Measurements from ENCODE around the gene SYT11. TPM values are rescaled to one million over a fixed set of nuclear protein-coding genes. Genes with fewer than 3 reads are reported as not detected.
"Not testable (repeated sequence)": the region's sequence is repeated elsewhere in the genome, so short reads cannot be mapped to it uniquely, and the experiment has no call there.

The SYT11 gene, protein sequence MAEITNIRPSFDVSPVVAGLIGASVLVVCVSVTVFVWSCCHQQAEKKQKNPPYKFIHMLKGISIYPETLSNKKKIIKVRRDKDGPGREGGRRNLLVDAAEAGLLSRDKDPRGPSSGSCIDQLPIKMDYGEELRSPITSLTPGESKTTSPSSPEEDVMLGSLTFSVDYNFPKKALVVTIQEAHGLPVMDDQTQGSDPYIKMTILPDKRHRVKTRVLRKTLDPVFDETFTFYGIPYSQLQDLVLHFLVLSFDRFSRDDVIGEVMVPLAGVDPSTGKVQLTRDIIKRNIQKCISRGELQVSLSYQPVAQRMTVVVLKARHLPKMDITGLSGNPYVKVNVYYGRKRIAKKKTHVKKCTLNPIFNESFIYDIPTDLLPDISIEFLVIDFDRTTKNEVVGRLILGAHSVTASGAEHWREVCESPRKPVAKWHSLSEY
- total RNA-seq (2014; rRNA removed; shearing (Covaris generic); ENCODE audit: low replicate concordance): 47.9 and 48.6 TPM in 2 replicates

GRCh38 chr1:155859234-155859829 is at the start of gene SYT11:
Gene SYT11 (plus strand): TSS chr1:155859567. CDS start chr1:155859762, 195 bp downstream.
- H3K9me3 ChIP-seq: no peaks in the 10 kb centered on the region
- H3K4me3 ChIP-seq: peak within 1 kb of the TSS; percentile 52
- no peaks in the 10 kb centered on the region for H3K27me3 ChIP-seq
- peak; percentile 93 for DNase-seq
- H3K36me3 ChIP-seq: peaks cover 28% of the 10 kb centered on the region

DNA sequence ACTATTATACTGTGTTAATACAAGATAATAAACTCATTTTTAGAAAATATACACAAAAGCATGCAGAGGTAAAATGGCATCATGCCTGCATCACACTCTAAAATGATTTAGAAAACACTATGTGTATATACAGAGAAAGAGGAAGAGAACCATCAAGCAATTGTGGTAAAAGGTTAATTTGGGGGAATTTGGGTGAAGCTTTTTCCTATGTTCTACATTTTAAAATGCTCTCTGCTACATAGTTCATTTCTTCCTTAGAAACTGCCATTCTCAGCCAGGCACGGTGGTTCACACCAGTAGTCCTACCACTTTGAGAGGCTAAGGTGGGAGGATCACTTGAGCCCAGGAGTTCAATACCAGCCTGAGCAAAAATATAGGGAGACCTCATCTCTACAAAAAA is 46.5 kb upstream of the SYT11 start:
- Histone ChIP-seq H3K36me3 (peaks cover 80% of the 10 kb centered on the region), H3K9me3 (no peaks in the 10 kb centered on the region), H3K27me3 (no peaks in the 10 kb centered on the region), H3K4me3 (no peak overlapping the region)
- DNase-seq: no peak

DNA sequence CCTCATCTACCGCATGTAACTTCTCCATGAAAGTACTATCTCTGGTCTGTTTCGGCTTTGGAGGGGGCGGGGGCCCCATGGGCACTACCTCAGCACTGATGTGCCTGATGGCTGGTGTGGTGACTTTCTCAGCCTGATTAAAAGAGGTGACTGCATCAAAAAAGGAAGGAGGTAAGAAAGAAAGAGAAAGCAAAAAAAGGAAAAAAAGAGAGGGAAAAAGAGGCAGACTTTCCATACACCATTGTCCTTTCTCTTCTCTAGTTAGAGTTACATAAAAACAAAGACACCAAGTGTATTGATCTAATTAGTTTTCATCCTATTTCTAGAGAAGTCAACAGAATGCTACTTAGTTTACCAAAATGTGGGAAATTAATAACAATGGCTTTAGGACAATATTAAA is 45.7 kb upstream of the SYT11 start:
- Histone ChIP-seq H3K36me3 (peaks cover 80% of the 10 kb centered on the region), H3K9me3 (no peaks in the 10 kb centered on the region), H3K27me3 (no peaks in the 10 kb centered on the region), H3K4me3 (no peak overlapping the region)
- DNase-seq: no peak

- H3K36me3 ChIP-seq: peaks cover 90% of the 10 kb centered on the region
- no peak overlapping the region for H3K4me3 ChIP-seq
- no peaks in the 10 kb centered on the region for H3K27me3 ChIP-seq
- no peak for DNase-seq
- no peaks in the 10 kb centered on the region for H3K9me3 ChIP-seq
Measured at GRCh38 chr1:155816351-155816750, 43.0 kb upstream of the SYT11 start.

DNA sequence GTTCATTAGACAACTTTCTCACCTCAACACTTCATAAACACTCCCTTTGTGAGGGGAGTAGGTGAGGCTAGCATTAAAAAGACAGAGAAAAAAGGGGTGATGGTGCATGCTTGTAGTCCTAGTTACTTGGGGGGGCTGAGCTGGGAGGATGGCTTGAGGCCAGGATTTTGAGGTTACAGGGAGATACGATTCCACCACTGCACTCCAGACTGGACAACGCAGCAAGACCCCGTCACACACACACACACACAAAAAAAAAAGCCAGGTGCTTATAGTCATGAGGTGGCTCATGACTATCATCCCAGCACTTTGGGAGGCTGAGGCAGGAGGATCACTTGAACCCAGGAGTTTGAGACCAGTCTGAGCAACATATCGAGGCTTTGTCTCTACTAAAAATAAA is 31.9 kb upstream of the SYT11 start:
- Histone ChIP-seq H3K4me3 (no peak overlapping the region), H3K9me3 (no peaks in the 10 kb centered on the region)
- DNase-seq: no peak

GRCh38 chr1:155831279-155831976 is 27.9 kb upstream of the SYT11 start:
- no peak for DNase-seq
- H3K36me3 ChIP-seq: peaks cover 44% of the 10 kb centered on the region

More for the DNA sequence above, 31.9 kb upstream of the SYT11 start:
- Histone ChIP-seq H3K27me3 (no peaks in the 10 kb centered on the region), H3K36me3 (peaks cover 55% of the 10 kb centered on the region)

DNA sequence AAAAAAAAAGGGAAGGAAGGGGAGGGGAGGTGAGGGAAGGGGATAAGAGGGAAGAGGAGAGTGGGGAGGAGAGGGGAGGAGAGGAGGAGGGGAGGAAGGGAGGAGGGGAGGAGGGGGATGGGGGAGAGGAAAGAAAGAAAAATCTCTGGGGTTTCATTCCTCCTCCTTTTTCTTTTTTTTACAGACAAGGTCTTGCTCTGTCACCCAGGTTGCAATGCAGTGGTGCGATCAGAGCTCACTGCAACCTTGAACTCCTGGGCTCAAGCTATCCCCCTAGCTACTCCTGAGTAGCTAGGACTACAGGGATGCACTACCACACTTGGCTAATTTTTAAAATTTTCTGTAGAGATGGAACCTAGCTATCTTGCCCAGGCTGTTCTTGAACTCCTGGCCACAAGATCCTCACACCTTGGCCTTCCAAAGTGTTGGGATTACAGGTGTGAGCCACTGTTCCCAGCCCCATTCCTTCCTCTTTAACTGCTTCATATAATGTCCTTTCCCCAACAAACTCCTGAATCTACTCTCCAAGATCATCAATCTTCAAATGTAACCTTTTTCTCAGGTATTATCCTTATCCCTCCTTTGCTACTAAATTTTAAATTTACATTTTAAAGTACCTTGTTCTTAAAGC is 25.6 kb upstream of the SYT11 start:
- Histone ChIP-seq H3K4me3 (no peak overlapping the region), H3K9me3 (no peaks in the 10 kb centered on the region), H3K27me3 (no peaks in the 10 kb centered on the region), H3K36me3 (peaks cover 52% of the 10 kb centered on the region)
- DNase-seq: no peak

More at GRCh38 chr1:155831279-155831976, 27.9 kb upstream of the SYT11 start:
- no peak overlapping the region for H3K4me3 ChIP-seq
- H3K27me3 ChIP-seq: no peaks in the 10 kb centered on the region
- no peaks in the 10 kb centered on the region for H3K9me3 ChIP-seq

DNA sequence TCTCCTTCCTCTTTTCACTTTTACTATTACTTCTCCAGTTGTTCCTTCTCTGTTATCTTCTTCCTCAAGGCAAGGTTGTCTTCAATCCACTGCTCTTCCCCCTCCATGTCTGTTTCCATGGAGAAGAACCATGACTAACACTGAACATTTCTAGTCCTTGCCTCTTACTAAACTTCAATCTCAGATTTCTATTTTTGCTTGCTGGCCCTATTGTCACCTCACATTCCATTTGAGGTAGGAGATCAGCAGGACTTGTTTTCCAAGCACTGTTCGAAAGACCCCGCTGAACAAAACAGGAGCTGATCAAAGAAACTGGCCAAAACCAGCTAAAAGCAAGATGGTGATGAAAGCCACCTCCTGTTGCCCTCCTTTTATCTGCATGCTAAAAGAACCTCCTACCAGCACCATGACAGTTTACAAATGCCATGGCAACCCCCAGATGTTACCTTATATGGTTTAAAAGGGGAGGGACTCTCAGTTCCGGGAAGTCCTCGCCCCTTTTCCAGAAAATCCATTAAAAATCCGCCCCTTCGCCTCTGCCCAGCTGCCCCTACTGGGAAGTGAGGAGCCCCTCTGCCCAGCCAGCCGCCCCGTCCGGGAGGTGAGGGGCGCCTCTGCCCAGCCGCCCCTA is 25.0 kb upstream of the SYT11 start:
- Histone ChIP-seq H3K4me3 (no peak overlapping the region), H3K27me3 (no peaks in the 10 kb centered on the region), H3K9me3 (no peaks in the 10 kb centered on the region), H3K36me3 (peaks cover 47% of the 10 kb centered on the region)
- no peak for DNase-seq

DNA sequence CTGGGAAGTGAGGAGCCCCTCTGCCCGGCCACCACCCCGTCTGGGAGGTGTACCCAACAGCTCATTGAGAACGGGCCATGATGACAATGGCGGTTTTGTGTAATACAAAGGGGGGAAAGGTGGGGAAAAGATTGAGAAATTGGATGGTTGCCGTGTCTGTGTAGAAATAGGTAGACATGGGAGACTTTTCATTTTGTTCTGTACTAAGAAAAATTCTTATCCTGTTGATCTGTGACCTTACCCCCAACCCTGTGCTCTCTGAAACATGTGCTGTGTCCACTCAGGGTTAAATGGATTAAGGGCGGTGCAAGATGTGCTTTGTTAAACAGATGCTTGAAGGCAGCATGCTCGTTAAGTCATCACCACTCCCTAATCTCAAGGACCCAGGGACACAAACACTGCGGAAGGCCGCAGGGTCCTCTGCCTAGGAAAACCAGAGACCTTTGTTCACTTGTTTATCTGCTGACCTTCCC is 24.4 kb upstream of the SYT11 start:
- not testable (repeated sequence) for H3K4me3 ChIP-seq, H3K9me3 ChIP-seq, H3K27me3 ChIP-seq, DNase-seq
- H3K36me3 ChIP-seq: peaks cover 47% of the 10 kb centered on the region

DNA sequence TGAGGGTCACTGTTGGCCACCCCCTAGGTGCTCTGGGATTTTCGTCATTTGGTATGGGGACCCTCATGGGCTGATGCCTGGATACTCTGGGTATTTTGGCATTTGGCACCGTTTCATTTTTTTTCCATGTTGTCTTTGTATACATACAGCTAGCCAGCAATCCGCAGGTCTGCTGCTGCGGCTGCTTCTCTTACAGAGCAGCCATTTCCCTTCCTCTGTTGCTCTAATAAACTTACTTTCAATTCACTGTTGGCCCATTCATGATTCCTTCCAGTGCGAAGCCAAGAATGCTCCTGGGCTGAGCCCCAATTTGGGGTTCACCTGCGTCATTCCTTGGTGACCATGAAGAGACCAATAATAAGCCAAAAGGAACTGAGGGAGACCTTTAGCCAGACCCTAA is 23.8 kb upstream of the SYT11 start:
- H3K27me3 ChIP-seq: no peaks in the 10 kb centered on the region
- no peak for DNase-seq
- no peaks in the 10 kb centered on the region for H3K9me3 ChIP-seq
- peaks cover 44% of the 10 kb centered on the region for H3K36me3 ChIP-seq
- no peak overlapping the region for H3K4me3 ChIP-seq

DNA sequence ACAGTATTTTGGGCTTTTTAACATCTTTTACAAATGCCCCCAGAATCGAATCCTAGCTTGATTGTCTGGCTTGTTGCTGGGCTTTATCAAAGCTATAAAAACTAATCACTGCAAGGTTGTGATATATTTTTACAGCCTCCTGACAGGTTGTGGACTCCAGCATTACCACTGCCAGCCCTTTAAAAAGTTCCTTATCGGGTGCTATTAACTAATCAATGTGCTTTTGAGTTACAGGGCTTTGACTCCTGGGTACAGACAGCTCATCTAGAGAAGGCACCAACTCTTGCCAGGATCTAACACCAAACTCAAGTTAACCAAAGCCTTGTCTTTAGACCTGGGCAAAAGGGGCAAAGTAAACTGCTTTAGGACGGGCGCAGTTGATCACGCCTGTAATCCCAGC is 19.0 kb upstream of the SYT11 start:
- Histone ChIP-seq H3K9me3 (no peaks in the 10 kb centered on the region), H3K27me3 (no peaks in the 10 kb centered on the region), H3K36me3 (peaks cover 58% of the 10 kb centered on the region), H3K4me3 (no peak overlapping the region)
- DNase-seq: no peak

GRCh38 chr1:155844860-155845421 is 14.4 kb upstream of the SYT11 start:
- H3K36me3 ChIP-seq: peaks cover 63% of the 10 kb centered on the region
- DNase-seq: no peak
- no peak overlapping the region for H3K4me3 ChIP-seq
- H3K27me3 ChIP-seq: no peaks in the 10 kb centered on the region
- H3K9me3 ChIP-seq: no peaks in the 10 kb centered on the region

DNA sequence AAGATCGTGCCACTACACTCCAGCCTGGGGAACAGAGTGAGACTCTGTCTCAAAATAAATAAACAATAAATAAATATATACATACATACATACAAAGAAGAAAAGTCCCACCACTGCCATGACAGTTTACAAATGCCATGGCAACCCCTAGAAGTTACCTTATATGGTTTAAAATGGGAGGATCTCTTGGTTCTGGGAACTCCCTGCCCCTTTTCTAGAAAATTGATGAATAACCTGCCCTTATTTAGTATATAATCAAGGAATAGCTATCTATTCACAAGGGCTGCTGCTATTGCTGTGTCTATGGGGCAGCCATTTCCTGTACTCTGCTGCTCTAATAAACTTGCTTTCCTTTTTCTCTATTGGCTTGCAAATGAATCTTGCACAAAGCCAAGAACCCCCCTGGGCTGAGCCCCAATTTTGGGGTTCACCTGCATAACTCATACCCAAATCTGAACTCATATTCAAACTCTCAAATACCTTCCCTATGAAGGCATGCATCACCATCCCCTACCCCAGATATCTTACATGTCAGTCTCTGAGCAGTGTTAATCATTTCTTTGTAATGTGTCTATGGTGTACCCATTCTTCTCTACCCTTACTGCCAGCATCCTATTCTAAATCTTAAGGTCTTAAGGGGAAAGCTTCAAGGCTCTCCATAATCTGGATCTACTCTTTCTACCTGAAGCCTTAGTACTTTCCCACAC is 11.4 kb upstream of the SYT11 start:
- Histone ChIP-seq H3K4me3 (no peak overlapping the region), H3K27me3 (no peaks in the 10 kb centered on the region), H3K9me3 (no peaks in the 10 kb centered on the region), H3K36me3 (peaks cover 75% of the 10 kb centered on the region)
- no peak for DNase-seq

GRCh38 chr1:155850345-155850744 is 9.0 kb upstream of the SYT11 start:
- no peaks in the 10 kb centered on the region for H3K27me3 ChIP-seq
- no peaks in the 10 kb centered on the region for H3K9me3 ChIP-seq
- peaks cover 82% of the 10 kb centered on the region for H3K36me3 ChIP-seq
- no peak for DNase-seq
- H3K4me3 ChIP-seq: no peak overlapping the region

GRCh38 chr1:155856257-155856974 is 3.0 kb upstream of the SYT11 start:
- Histone ChIP-seq H3K36me3 (peaks cover 40% of the 10 kb centered on the region), H3K4me3 (peak overlapping the region; percentile 73), H3K9me3 (no peaks in the 10 kb centered on the region), H3K27me3 (no peaks in the 10 kb centered on the region)
- no peak for DNase-seq

All from MG63 (cell line).